ENCODE measurements around the gene INSL3.
"Not testable (repeated sequence)": the region's sequence is repeated elsewhere in the genome, so short reads cannot be mapped to it uniquely, and the experiment has no call there.

Gene INSL3

GRCh38 chr19:17812099-17812498, 9.2 kb downstream of the INSL3 start:
- Mint-ChIP-seq H3K36me3 (peaks cover 4 to 5% of the 10 kb centered on the region in 2 donors), H3K4me1 (peaks cover 0 to 4% of the 10 kb centered on the region in 2 donors), H3K27ac (no peak overlapping the region), H3K4me3 (no peak overlapping the region), H3K9me3 (no peaks in the 10 kb centered on the region), H3K27me3 (peaks cover 10 to 30% of the 10 kb centered on the region in 2 donors)
- ATAC-seq (replicated peaks): no peak
- no peak for DNase-seq

GRCh38 chr19:17811681-17812080, 9.6 kb downstream of the INSL3 start:
- Mint-ChIP-seq H3K27me3 (peaks cover 11 to 32% of the 10 kb centered on the region in 2 donors), H3K36me3 (peaks cover 4 to 5% of the 10 kb centered on the region in 2 donors), H3K4me3 (no peak overlapping the region), H3K9me3 (no peaks in the 10 kb centered on the region), H3K27ac (no peak overlapping the region), H3K4me1 (peaks cover 0 to 5% of the 10 kb centered on the region in 2 donors)
- DNase-seq (no peak), ATAC-seq (replicated peaks) (no peak)

GRCh38 chr19:17811103-17811502, 10.2 kb downstream of the INSL3 start:
- ATAC-seq (replicated peaks) (no peak), DNase-seq (no peak)
- Mint-ChIP-seq H3K27ac (no peak overlapping the region), H3K4me1 (peaks cover 0 to 5% of the 10 kb centered on the region in 2 donors), H3K36me3 (peaks cover under 1 to 1% of the 10 kb centered on the region in 2 donors), H3K4me3 (no peak overlapping the region), H3K27me3 (peaks cover 11 to 37% of the 10 kb centered on the region in 2 donors), H3K9me3 (no peaks in the 10 kb centered on the region)

- Mint-ChIP-seq H3K9me3 (no peaks in the 10 kb centered on the region), H3K4me3 (peak overlapping the region in 1 of 2 donors; percentile 52), H3K27ac (no peak overlapping the region), H3K27me3 (peaks cover 11 to 37% of the 10 kb centered on the region in 2 donors), H3K36me3 (peaks cover 0 to 1% of the 10 kb centered on the region in 2 donors), H3K4me1 (peaks cover 8 to 12% of the 10 kb centered on the region in 2 donors)
- DNase-seq: no peak
- peak in 1 of 2 donors; percentile 35 for ATAC-seq (replicated peaks)
These were observed 13.5 kb downstream of the INSL3 start for GRCh38 chr19:17807731-17808316.

GRCh38 chr19:17806945-17807344, 14.4 kb downstream of the INSL3 start:
- H3K27me3 Mint-ChIP-seq: peaks cover 11 to 35% of the 10 kb centered on the region in 2 donors
- no peak overlapping the region for H3K4me3 Mint-ChIP-seq
- peak overlapping the region; percentile 90 for H3K27ac Mint-ChIP-seq
- DNase-seq (no peak), ATAC-seq (replicated peaks) (peak in 1 of 2 donors; percentile 31)
- peaks cover 14 to 16% of the 10 kb centered on the region in 2 donors for H3K4me1 Mint-ChIP-seq
- no peaks in the 10 kb centered on the region for H3K9me3 Mint-ChIP-seq
- peaks cover 0 to 1% of the 10 kb centered on the region in 2 donors for H3K36me3 Mint-ChIP-seq

- no peak overlapping the region for H3K27ac Mint-ChIP-seq
- H3K36me3 Mint-ChIP-seq: peaks cover 0 to 1% of the 10 kb centered on the region in 2 donors
- peaks cover 14 to 16% of the 10 kb centered on the region in 2 donors for H3K4me1 Mint-ChIP-seq
- no peak overlapping the region for H3K4me3 Mint-ChIP-seq
- ATAC-seq (replicated peaks): no peak
- DNase-seq: no peak
- peaks cover 11 to 32% of the 10 kb centered on the region in 2 donors for H3K27me3 Mint-ChIP-seq
- H3K9me3 Mint-ChIP-seq: no peaks in the 10 kb centered on the region
These were observed 15.9 kb downstream of the INSL3 start for GRCh38 chr19:17805427-17805826.

GRCh38 chr19:17803264-17803896, 17.9 kb downstream of the INSL3 start:
- no peaks in the 10 kb centered on the region for H3K9me3 Mint-ChIP-seq
- ATAC-seq (replicated peaks) (peak; percentile 66 to 73), DNase-seq (no peak)
- H3K27ac Mint-ChIP-seq: no peak overlapping the region
- peaks cover 14 to 16% of the 10 kb centered on the region in 2 donors for H3K4me1 Mint-ChIP-seq
- no peaks in the 10 kb centered on the region for H3K36me3 Mint-ChIP-seq
- peaks cover 10 to 23% of the 10 kb centered on the region in 2 donors for H3K27me3 Mint-ChIP-seq
- H3K4me3 Mint-ChIP-seq: no peak overlapping the region

- no peaks in the 10 kb centered on the region for H3K9me3 Mint-ChIP-seq
- peaks cover 3 to 26% of the 10 kb centered on the region in 2 donors for H3K27me3 Mint-ChIP-seq
- H3K36me3 Mint-ChIP-seq: no peaks in the 10 kb centered on the region
- H3K27ac Mint-ChIP-seq: no peak overlapping the region
- H3K4me1 Mint-ChIP-seq: peaks cover 14% of the 10 kb centered on the region in 2 donors
- DNase-seq (no peak), ATAC-seq (replicated peaks) (no peak)
- H3K4me3 Mint-ChIP-seq: no peak overlapping the region
These were observed 19.0 kb downstream of the INSL3 start for GRCh38 chr19:17802137-17802858.

- not testable (repeated sequence) for DNase-seq; H3K4me3 Mint-ChIP-seq; ATAC-seq (replicated peaks); H3K36me3 Mint-ChIP-seq; H3K9me3 Mint-ChIP-seq; H3K27ac Mint-ChIP-seq
- H3K4me1 Mint-ChIP-seq: peaks cover 14 to 35% of the 10 kb centered on the region in 2 donors
- peaks cover 16 to 47% of the 10 kb centered on the region in 2 donors for H3K27me3 Mint-ChIP-seq
These were observed 22.7 kb downstream of the INSL3 start for GRCh38 chr19:17798599-17798998.

- Mint-ChIP-seq H3K4me1 (peaks cover 9 to 28% of the 10 kb centered on the region in 2 donors), H3K27me3 (peaks cover 17 to 50% of the 10 kb centered on the region in 2 donors), H3K9me3 (no peaks in the 10 kb centered on the region), H3K36me3 (no peaks in the 10 kb centered on the region), H3K4me3 (no peak overlapping the region), H3K27ac (no peak overlapping the region)
- ATAC-seq (replicated peaks) (no peak), DNase-seq (no peak)
These were observed 23.7 kb downstream of the INSL3 start for GRCh38 chr19:17797424-17798201.

- Mint-ChIP-seq H3K9me3 (no peaks in the 10 kb centered on the region), H3K27ac (no peak overlapping the region), H3K4me1 (peaks cover 5 to 24% of the 10 kb centered on the region in 2 donors), H3K36me3 (no peaks in the 10 kb centered on the region), H3K4me3 (no peak overlapping the region), H3K27me3 (peaks cover 17 to 44% of the 10 kb centered on the region in 2 donors)
- DNase-seq (no peak), ATAC-seq (replicated peaks) (no peak)
These were observed 24.4 kb downstream of the INSL3 start for GRCh38 chr19:17796838-17797423.

GRCh38 chr19:17796013-17796837, 25.1 kb downstream of the INSL3 start:
- H3K36me3 Mint-ChIP-seq: no peaks in the 10 kb centered on the region
- no peak overlapping the region for H3K27ac Mint-ChIP-seq
- no peak overlapping the region for H3K4me3 Mint-ChIP-seq
- DNase-seq: no peak
- peaks cover 10 to 31% of the 10 kb centered on the region in 2 donors for H3K4me1 Mint-ChIP-seq
- peaks cover 17 to 44% of the 10 kb centered on the region in 2 donors for H3K27me3 Mint-ChIP-seq
- no peaks in the 10 kb centered on the region for H3K9me3 Mint-ChIP-seq
- ATAC-seq (replicated peaks): no peak

GRCh38 chr19:17795495-17795856, 25.8 kb downstream of the INSL3 start:
- Mint-ChIP-seq H3K4me1 (peaks cover 11 to 33% of the 10 kb centered on the region in 2 donors), H3K27ac (no peak overlapping the region), H3K4me3 (no peak overlapping the region), H3K27me3 (peaks cover 17 to 44% of the 10 kb centered on the region in 2 donors), H3K9me3 (no peaks in the 10 kb centered on the region), H3K36me3 (no peaks in the 10 kb centered on the region)
- DNase-seq (no peak), ATAC-seq (replicated peaks) (no peak)
